ENCODE measurements around the gene GNAZ. TPM values are rescaled to one million over a fixed set of nuclear protein-coding genes. Genes with fewer than 3 reads are reported as not detected.

GNAZ gene
- total and polyA plus RNA-seq, 9 donors: 7.2 to 40.8 (median 15.3) TPM

- intact Hi-C loops (cut with DNase I): no loop called here
- TF ChIP-seq CTCF (IDR thresholded peaks at IDR 0.05): no peak
- no peak for TF ChIP-seq EP300 (IDR thresholded peaks at IDR 0.05)
- TF ChIP-seq POLR2A (IDR thresholded peaks at IDR 0.05): no peak
- peak overlapping the region; percentile 47 for H3K4me3 ChIP-seq
- H3K27me3 ChIP-seq: no peaks in the 10 kb centered on the region
- no peaks in the 10 kb centered on the region for H3K9me3 ChIP-seq
- H3K27ac ChIP-seq: peak overlapping the region in 1 of 2 donors; percentile 77
- no peaks in the 10 kb centered on the region for H3K36me3 ChIP-seq
- H3K4me1 ChIP-seq (ENCODE audit: insufficient read depth): peaks cover 4% of the 10 kb centered on the region
- WGBS, 3 donors: 19 to 22% (median 19%) methylated on average over 2 of the region's 2 CpGs
- no peak for DNase-seq
These were observed 75.7 kb downstream of the GNAZ start for GRCh38 chr22:23145878-23146470.

DNA sequence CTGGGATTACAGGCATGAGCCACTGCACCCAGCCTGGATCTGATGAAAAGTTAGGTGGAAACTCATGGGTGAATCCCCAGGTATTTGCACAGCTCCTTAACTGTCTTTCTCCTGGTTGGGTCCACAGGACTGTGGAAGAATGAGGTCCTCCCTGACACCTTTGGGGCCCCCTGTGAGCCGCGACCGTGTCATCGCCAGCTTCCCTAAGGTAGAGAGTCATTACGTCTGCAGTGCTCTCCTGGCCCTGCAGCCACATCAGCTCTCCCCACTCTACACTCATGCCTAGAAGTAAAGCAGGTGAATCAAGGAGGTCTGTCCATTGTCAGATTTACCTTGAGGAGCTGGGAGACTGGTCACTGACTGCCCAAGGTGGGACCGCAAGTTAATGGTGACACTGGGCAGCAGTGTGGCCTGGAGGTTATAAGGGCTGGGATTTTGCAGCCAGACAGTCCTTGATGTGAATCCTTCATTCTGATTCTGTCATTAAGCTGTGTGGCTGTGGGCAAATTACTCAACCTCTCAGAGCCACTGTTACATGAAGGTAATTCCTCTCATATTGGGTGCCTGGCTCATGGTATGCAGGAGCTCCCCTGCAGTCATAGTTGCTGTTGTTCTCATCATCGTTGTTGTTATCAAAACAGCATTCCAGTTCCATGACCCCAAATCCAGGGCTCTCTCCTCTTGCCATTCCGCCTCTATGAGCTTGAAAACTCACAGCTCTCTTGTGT lies 76.3 kb downstream of the GNAZ start:
- no peak for DNase-seq
- no peak for TF ChIP-seq CTCF (IDR thresholded peaks at IDR 0.05)
- no peak for TF ChIP-seq EP300 (IDR thresholded peaks at IDR 0.05)
- TF ChIP-seq POLR2A (IDR thresholded peaks at IDR 0.05): no peak
- H3K9me3 ChIP-seq: no peaks in the 10 kb centered on the region
- 68 to 82% (median 71%) methylated on average over 8 of the region's 8 CpGs for WGBS, 3 donors
- no peak overlapping the region for H3K27ac ChIP-seq
- no peak overlapping the region for H3K4me3 ChIP-seq
- H3K27me3 ChIP-seq: no peaks in the 10 kb centered on the region
- H3K36me3 ChIP-seq: no peaks in the 10 kb centered on the region
- intact Hi-C loops (cut with DNase I): no loop called here
- H3K4me1 ChIP-seq (ENCODE audit: insufficient read depth): peaks cover 2% of the 10 kb centered on the region

GRCh38 chr22:23147617-23148387 lies 77.5 kb downstream of the GNAZ start:
- Histone ChIP-seq H3K27me3 (no peaks in the 10 kb centered on the region), H3K9me3 (no peaks in the 10 kb centered on the region), H3K4me3 (no peak overlapping the region), H3K4me1 (ENCODE audit: insufficient read depth) (no peaks in the 10 kb centered on the region), H3K36me3 (no peaks in the 10 kb centered on the region), H3K27ac (no peak overlapping the region)
- intact Hi-C loops (cut with DNase I): no loop called here
- 16 to 24% (median 22%) methylated on average over 6 of the region's 6 CpGs for WGBS, 3 donors
- no peak for TF ChIP-seq POLR2A (IDR thresholded peaks at IDR 0.05)
- TF ChIP-seq CTCF (IDR thresholded peaks at IDR 0.05): no peak
- TF ChIP-seq EP300 (IDR thresholded peaks at IDR 0.05): no peak
- DNase-seq: no peak

GRCh38 chr22:23149743-23150238 lies 79.5 kb downstream of the GNAZ start:
- Histone ChIP-seq H3K9me3 (no peaks in the 10 kb centered on the region), H3K4me3 (no peak overlapping the region), H3K4me1 (ENCODE audit: insufficient read depth) (no peaks in the 10 kb centered on the region), H3K27me3 (no peaks in the 10 kb centered on the region), H3K36me3 (no peaks in the 10 kb centered on the region), H3K27ac (no peak overlapping the region)
- TF ChIP-seq POLR2A (IDR thresholded peaks at IDR 0.05) (no peak), EP300 (IDR thresholded peaks at IDR 0.05) (no peak), CTCF (IDR thresholded peaks at IDR 0.05) (no peak)
- WGBS, 3 donors: 86 to 92% (median 89%) methylated on average over 15 of the region's 15 CpGs
- intact Hi-C loops (cut with DNase I): no loop called here
- DNase-seq: no peak

All from ovary (tissue), 9 donors.